Activated CD4-positive, alpha-beta T cell treated with anti-CD3 and anti-CD28 coated beads, Interleukin-2, amount 10 ng/mL, durations not matched to agents 24 days and 14 days (primary cell): ENCODE results near the gene ARHGAP28. TPM values are rescaled to one million over a fixed set of nuclear protein-coding genes. Genes with fewer than 3 reads are reported as not detected.

Source experiments
- DNase-seq: peaks from one replicate; pipeline ENCODE4 v3.0.0; 2022
- H3K27ac Mint-ChIP-seq: one replicate; pipeline ENCODE4 v1.8.0; 2022; ENCODE audit warnings: mild to moderate bottlenecking, mixed read lengths
- H3K27me3 Mint-ChIP-seq: one replicate; pipeline ENCODE4 v1.8.0; 2022; ENCODE audit warnings: mixed read lengths
- H3K36me3 Mint-ChIP-seq: one replicate; pipeline ENCODE4 v1.8.0; 2022; ENCODE audit warnings: low read depth, mild to moderate bottlenecking, mixed read lengths
- H3K4me1 Mint-ChIP-seq: one replicate; pipeline ENCODE4 v1.8.0; 2021; ENCODE audit warnings: mixed read lengths
- H3K4me3 Mint-ChIP-seq: one replicate; pipeline ENCODE4 v1.8.0; 2022; ENCODE audit warnings: mild to moderate bottlenecking, moderate library complexity, mixed read lengths
- H3K9me3 Mint-ChIP-seq: one replicate; pipeline ENCODE4 v1.8.0; 2021; ENCODE audit warnings: mixed read lengths
- intact Hi-C: fragments of 100-400 bp; cut with micrococcal nuclease; formaldehyde crosslinking; loops from one replicate; pipeline ENCODE4 v1.15.1; 2023
- total RNA-seq: library from RNA; stranded (reverse); gene quantifications from 2 replicates; pipeline ENCODE4 v1.2.3, GENCODE V29; 2022

ARHGAP28 gene
- total RNA-seq, 1 donor from 2014 or later: not detected

- Mint-ChIP-seq H3K9me3 (no peaks in the 10 kb centered on the region), H3K27ac (no peak overlapping the region), H3K4me1 (no peaks in the 10 kb centered on the region), H3K36me3 (no peaks in the 10 kb centered on the region), H3K27me3 (no peaks in the 10 kb centered on the region), H3K4me3 (no peak overlapping the region)
- no peak for DNase-seq
- intact Hi-C loops: no loop called here
Observed at GRCh38 chr18:6866552-6867085, 137.1 kb downstream of the ARHGAP28 start.

GRCh38 chr18:6868033-6868432 is 138.5 kb downstream of the ARHGAP28 start:
- H3K27me3 Mint-ChIP-seq: no peaks in the 10 kb centered on the region
- DNase-seq: no peak
- H3K4me3 Mint-ChIP-seq: no peak overlapping the region
- no peaks in the 10 kb centered on the region for H3K9me3 Mint-ChIP-seq
- H3K36me3 Mint-ChIP-seq: no peaks in the 10 kb centered on the region
- H3K4me1 Mint-ChIP-seq: no peaks in the 10 kb centered on the region
- no peak overlapping the region for H3K27ac Mint-ChIP-seq
- intact Hi-C loops: no loop called here

GRCh38 chr18:6871566-6871965 is 142.1 kb downstream of the ARHGAP28 start:
- Mint-ChIP-seq H3K4me1 (no peaks in the 10 kb centered on the region), H3K9me3 (no peaks in the 10 kb centered on the region), H3K27ac (no peak overlapping the region), H3K27me3 (no peaks in the 10 kb centered on the region), H3K4me3 (no peak overlapping the region), H3K36me3 (no peaks in the 10 kb centered on the region)
- intact Hi-C loops: no loop called here
- no peak for DNase-seq

- no peak for DNase-seq
- Mint-ChIP-seq H3K27me3 (no peaks in the 10 kb centered on the region), H3K4me1 (no peaks in the 10 kb centered on the region), H3K36me3 (no peaks in the 10 kb centered on the region), H3K27ac (no peak overlapping the region), H3K9me3 (no peaks in the 10 kb centered on the region), H3K4me3 (no peak overlapping the region)
- intact Hi-C loops: no loop called here
Observed at GRCh38 chr18:6873040-6873751, 143.7 kb downstream of the ARHGAP28 start.

DNA sequence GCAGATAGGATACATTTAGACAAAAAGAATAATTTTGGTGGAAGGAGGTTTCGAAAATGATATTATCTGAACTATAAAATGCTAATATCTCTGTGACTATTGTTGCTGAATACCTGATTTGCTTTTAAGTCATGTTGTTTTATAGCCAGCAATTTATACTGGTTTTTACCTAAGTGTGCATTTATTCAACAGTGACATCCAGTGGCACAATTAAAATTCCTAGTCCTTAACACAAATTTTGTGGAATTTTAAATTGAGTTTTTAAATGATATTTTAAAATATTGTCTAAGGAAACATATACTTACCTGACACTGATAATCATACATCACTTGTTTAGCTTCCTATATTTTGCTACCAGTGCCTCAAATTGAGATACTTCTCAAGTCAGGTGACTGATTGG is 144.8 kb downstream of the ARHGAP28 start:
- Mint-ChIP-seq H3K4me1 (no peaks in the 10 kb centered on the region), H3K27ac (no peak overlapping the region), H3K9me3 (no peaks in the 10 kb centered on the region), H3K4me3 (no peak overlapping the region), H3K36me3 (no peaks in the 10 kb centered on the region), H3K27me3 (no peaks in the 10 kb centered on the region)
- intact Hi-C loops: no loop called here
- no peak for DNase-seq

DNA sequence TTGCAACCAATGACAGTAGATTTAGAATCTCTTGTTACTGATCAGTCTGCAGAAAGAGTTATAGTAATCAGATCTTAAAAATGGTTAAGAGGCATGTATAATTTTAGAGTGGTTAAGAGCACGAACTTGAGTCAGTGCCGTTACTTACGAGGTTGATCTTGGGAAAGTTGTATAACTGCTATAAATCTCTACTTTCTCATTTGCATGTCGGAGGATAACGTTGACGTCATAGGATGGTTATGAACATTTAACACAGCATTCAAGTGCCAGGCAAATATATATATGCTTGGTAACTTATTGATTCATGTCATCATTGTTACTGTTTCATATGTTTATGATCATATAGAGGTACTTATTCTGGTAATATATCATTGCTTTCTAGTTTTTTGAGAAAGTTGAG is 146.2 kb downstream of the ARHGAP28 start:
- no peaks in the 10 kb centered on the region for H3K36me3 Mint-ChIP-seq
- H3K4me3 Mint-ChIP-seq: no peak overlapping the region
- no peaks in the 10 kb centered on the region for H3K9me3 Mint-ChIP-seq
- H3K4me1 Mint-ChIP-seq: no peaks in the 10 kb centered on the region
- H3K27ac Mint-ChIP-seq: no peak overlapping the region
- DNase-seq: no peak
- intact Hi-C loops: no loop called here
- H3K27me3 Mint-ChIP-seq: no peaks in the 10 kb centered on the region

DNA sequence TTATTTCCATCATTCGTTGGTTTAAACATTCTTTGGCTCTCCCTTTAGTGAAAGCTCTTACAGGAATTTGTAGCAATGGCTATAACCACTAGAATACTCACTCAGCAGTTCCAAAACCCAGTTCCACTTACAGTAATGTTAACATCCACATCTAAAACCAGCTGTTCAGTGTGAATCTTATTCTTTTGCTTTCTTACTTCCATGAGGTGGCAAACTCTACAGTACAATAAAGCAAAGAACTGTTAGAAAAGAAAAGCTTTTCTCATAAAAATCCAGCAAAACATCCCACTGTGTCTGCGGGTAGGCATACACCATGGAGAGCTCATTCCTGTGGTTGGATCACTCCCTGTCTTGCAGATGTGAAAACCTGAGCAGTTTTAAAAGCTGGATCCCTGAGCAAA is 147.1 kb downstream of the ARHGAP28 start:
- H3K27me3 Mint-ChIP-seq: no peaks in the 10 kb centered on the region
- H3K9me3 Mint-ChIP-seq: no peaks in the 10 kb centered on the region
- no peaks in the 10 kb centered on the region for H3K4me1 Mint-ChIP-seq
- no peaks in the 10 kb centered on the region for H3K36me3 Mint-ChIP-seq
- intact Hi-C loops: no loop called here
- DNase-seq: no peak
- no peak overlapping the region for H3K4me3 Mint-ChIP-seq
- no peak overlapping the region for H3K27ac Mint-ChIP-seq

DNA sequence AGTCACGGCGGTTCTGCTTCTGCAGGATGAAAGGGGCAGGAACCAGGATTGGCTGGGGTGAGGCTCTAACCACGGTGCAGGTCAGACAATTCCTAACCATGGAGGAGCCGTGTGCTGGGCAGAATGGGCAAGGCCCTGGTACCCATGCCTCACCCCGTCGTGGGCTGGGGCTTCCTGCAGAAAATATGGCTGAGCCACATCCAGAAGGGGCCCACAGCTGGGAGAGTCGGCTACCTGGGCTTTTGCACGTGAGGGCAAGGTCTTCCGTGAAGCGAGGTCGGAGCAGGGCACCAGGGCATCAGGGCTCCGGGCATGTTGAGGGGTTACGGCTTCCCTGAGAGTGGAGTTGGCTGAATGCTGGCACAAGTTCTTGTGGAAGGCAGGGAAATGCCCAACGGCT is 147.8 kb downstream of the ARHGAP28 start:
- DNase-seq: no peak
- Mint-ChIP-seq H3K36me3 (no peaks in the 10 kb centered on the region), H3K4me1 (no peaks in the 10 kb centered on the region), H3K27me3 (no peaks in the 10 kb centered on the region), H3K27ac (no peak overlapping the region), H3K4me3 (no peak overlapping the region), H3K9me3 (no peaks in the 10 kb centered on the region)
- intact Hi-C loops: no loop called here

DNA sequence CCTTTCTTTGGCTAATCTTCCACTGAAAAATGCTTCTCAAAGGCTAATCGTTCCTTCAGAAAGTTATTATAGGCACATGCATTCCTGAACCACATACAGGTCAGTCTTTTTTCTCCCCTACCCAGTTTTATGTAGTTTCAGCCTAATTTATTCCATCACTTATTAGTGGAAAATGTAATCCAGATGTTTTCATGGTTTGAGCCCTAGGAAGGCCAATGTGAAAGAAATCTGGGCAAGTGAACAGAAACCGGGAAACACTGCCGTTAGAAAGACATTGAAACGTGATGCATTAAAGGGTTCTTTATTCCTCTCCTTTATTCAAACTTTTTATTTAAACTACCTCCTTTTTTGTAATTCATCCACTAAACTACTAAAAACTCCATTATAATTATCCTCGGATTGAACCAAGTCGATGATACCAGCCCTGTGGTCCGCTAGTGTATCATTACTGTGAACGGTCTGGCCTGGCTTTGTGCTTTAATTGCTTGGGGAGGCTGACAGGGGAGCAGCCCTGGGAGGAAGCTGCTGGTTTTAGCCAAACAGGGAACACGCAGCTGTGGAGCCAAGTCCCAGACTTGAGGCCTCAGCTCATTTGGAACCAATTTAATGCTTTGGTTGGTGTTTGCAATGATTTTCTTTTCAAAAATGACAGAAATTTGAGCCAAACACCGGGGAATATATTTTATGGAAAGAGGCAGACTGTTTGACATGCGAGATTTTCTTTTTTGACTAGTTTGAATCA is 149.2 kb downstream of the ARHGAP28 start:
- H3K27ac Mint-ChIP-seq: no peak overlapping the region
- intact Hi-C loops: no loop called here
- no peaks in the 10 kb centered on the region for H3K4me1 Mint-ChIP-seq
- no peak for DNase-seq
- H3K4me3 Mint-ChIP-seq: no peak overlapping the region
- H3K27me3 Mint-ChIP-seq: no peaks in the 10 kb centered on the region
- no peaks in the 10 kb centered on the region for H3K36me3 Mint-ChIP-seq
- no peaks in the 10 kb centered on the region for H3K9me3 Mint-ChIP-seq

GRCh38 chr18:6879508-6880195 is 150.1 kb downstream of the ARHGAP28 start:
- intact Hi-C loops: no loop called here
- Mint-ChIP-seq H3K9me3 (no peaks in the 10 kb centered on the region), H3K27ac (no peak overlapping the region), H3K4me3 (no peak overlapping the region), H3K36me3 (no peaks in the 10 kb centered on the region), H3K27me3 (no peaks in the 10 kb centered on the region), H3K4me1 (no peaks in the 10 kb centered on the region)
- DNase-seq: no peak

- intact Hi-C loops: no loop called here
- H3K36me3 Mint-ChIP-seq: no peaks in the 10 kb centered on the region
- no peak for DNase-seq
- no peak overlapping the region for H3K4me3 Mint-ChIP-seq
- no peaks in the 10 kb centered on the region for H3K4me1 Mint-ChIP-seq
- H3K9me3 Mint-ChIP-seq: no peaks in the 10 kb centered on the region
- no peaks in the 10 kb centered on the region for H3K27me3 Mint-ChIP-seq
- H3K27ac Mint-ChIP-seq: no peak overlapping the region
Observed at GRCh38 chr18:6881034-6881820, 151.7 kb downstream of the ARHGAP28 start.

DNA sequence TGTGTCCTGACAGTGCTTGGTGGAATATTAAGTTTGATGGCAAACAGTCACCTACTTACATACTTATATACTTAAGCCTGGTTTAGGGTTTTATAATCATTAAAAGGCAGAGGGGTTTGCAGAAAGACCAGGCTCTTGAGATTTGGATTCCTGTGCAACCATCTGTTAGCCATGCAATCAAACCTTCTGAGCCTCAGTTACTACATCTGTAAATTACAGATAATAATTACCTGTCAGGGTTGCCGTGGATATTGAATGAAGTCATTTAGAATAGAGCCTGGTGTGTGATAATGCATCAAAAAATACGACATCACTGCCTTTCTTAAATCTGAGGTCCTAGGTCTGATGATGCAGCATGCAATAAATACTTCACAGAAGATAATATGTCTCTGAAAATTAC is 152.9 kb downstream of the ARHGAP28 start:
- no peak overlapping the region for H3K4me3 Mint-ChIP-seq
- no peaks in the 10 kb centered on the region for H3K27me3 Mint-ChIP-seq
- no peak overlapping the region for H3K27ac Mint-ChIP-seq
- no peaks in the 10 kb centered on the region for H3K9me3 Mint-ChIP-seq
- H3K36me3 Mint-ChIP-seq: no peaks in the 10 kb centered on the region
- DNase-seq: no peak
- H3K4me1 Mint-ChIP-seq: no peaks in the 10 kb centered on the region
- intact Hi-C loops: no loop called here

GRCh38 chr18:6885006-6885481 is 155.5 kb downstream of the ARHGAP28 start:
- Mint-ChIP-seq H3K36me3 (no peaks in the 10 kb centered on the region), H3K4me3 (no peak overlapping the region), H3K27ac (no peak overlapping the region), H3K4me1 (no peaks in the 10 kb centered on the region), H3K9me3 (no peaks in the 10 kb centered on the region), H3K27me3 (no peaks in the 10 kb centered on the region)
- intact Hi-C loops: no loop called here
- DNase-seq: no peak
